ENCODE results near the gene PTH1R.

DNA sequence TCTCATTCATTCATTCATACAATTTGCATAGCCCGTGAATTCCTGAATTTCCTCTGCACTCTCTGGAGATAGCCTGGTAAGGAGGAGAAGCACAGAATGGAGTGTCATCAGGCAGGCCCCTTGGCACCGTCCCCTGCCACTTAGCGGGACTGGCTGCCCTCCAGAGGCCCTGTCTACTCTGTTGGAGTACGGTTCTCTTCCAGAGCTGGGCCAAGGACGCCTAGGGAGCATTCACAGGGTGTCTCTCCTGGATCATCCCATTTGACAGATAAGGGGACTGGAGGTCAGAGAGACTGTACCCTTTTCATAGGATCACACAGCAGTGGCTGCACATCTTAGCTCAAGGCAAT lies 48.0 kb downstream of the PTH1R start:
- TF ChIP-seq, protein P1, sequence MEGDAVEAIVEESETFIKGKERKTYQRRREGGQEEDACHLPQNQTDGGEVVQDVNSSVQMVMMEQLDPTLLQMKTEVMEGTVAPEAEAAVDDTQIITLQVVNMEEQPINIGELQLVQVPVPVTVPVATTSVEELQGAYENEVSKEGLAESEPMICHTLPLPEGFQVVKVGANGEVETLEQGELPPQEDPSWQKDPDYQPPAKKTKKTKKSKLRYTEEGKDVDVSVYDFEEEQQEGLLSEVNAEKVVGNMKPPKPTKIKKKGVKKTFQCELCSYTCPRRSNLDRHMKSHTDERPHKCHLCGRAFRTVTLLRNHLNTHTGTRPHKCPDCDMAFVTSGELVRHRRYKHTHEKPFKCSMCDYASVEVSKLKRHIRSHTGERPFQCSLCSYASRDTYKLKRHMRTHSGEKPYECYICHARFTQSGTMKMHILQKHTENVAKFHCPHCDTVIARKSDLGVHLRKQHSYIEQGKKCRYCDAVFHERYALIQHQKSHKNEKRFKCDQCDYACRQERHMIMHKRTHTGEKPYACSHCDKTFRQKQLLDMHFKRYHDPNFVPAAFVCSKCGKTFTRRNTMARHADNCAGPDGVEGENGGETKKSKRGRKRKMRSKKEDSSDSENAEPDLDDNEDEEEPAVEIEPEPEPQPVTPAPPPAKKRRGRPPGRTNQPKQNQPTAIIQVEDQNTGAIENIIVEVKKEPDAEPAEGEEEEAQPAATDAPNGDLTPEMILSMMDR (IDR thresholded peaks at IDR 0.05), result no peak
- TF ChIP-seq POLR2A (IDR thresholded peaks at IDR 0.05) (no peak), POLR2AphosphoS5 (IDR thresholded peaks at IDR 0.05) (no peak)

All from stomach (tissue), 4 donors.